Thymus (tissue), 11 donors: ENCODE data around the gene CNPY1. TPM values are rescaled to one million over a fixed set of nuclear protein-coding genes. Genes with fewer than 3 reads are reported as not detected.

Experiments used
- DNase-seq, 9 donors: peaks; one replicate each; pipeline ENCODE4 v3.0.0-alpha.2; 2013; ENCODE audit warnings: low spot score in 9 of 9, low read depth in 6 of 9, missing footprints in 1 of 9
- H3K27ac ChIP-seq, 2 donors: one replicate each; pipeline ENCODE4 v1.5.1; 2013; ENCODE audit warnings: control low read depth in 1 of 2, low read depth in 1 of 2, low read length in 1 of 2, mild to moderate bottlenecking in 1 of 2, moderate library complexity in 1 of 2
- H3K27me3 ChIP-seq, 2 donors: one replicate each; pipeline ENCODE4 v1.5.1; 2013; ENCODE audit warnings: low read length in 1 of 2; ENCODE audit not compliant: control insufficient read depth in 2 of 2, insufficient read depth in 1 of 2
- H3K36me3 ChIP-seq, 2 donors: one replicate each; pipeline ENCODE4 v1.5.1; 2013; ENCODE audit warnings: low read length in 1 of 2, mild to moderate bottlenecking in 1 of 2, moderate library complexity in 1 of 2; ENCODE audit not compliant: control insufficient read depth in 2 of 2, insufficient read depth in 2 of 2
- H3K4me1 ChIP-seq, 2 donors: one replicate each; pipeline ENCODE4 v1.5.1; 2013; ENCODE audit warnings: low read length in 2 of 2; ENCODE audit not compliant: control insufficient read depth in 2 of 2, insufficient read depth in 2 of 2
- H3K4me3 ChIP-seq, 2 donors: one replicate each; pipeline ENCODE4 v1.5.1; 2013; ENCODE audit warnings: low read length in 2 of 2, control low read depth in 1 of 2, mild to moderate bottlenecking in 1 of 2
- H3K9me3 ChIP-seq, 2 donors: one replicate each; pipeline ENCODE4 v1.5.1; 2013; ENCODE audit warnings: low read length in 1 of 2, mild to moderate bottlenecking in 1 of 2; ENCODE audit not compliant: control insufficient read depth in 2 of 2, insufficient read depth in 1 of 2
- WGBS: extraction: QIAGEN DNeasy Blood & Tissue Kit; methylation state at CpG from one replicate; pipeline ENCODE4 v1.1.7; 2013; 5-methylcytosine and 5-hydroxymethylcytosine counted together
- polyA plus RNA-seq: library from polyadenylated mRNA; stranded (reverse); fragments of 200-250 nt; gene quantifications from one replicate; pipeline ENCODE4 v1.2.3, GENCODE V29; 2013
- total RNA-seq: library from RNA; stranded (reverse); fragments of 120-200 nt; gene quantifications from one replicate; pipeline ENCODE4 v1.2.4, GENCODE V29; 2013
- donor health status: healthy.

The CNPY1 gene
- total and polyA plus RNA-seq, 2 donors: 0.05 TPM; not detected in 1

GRCh38 chr7:155571581-155572345 lies 25.4 kb upstream of the CNPY1 start:
- H3K27ac ChIP-seq: no peak overlapping the region
- no peak overlapping the region for H3K4me3 ChIP-seq
- H3K4me1 ChIP-seq: no peaks in the 10 kb centered on the region
- WGBS: 69% methylated on average over 11 of the region's 11 CpGs
- H3K9me3 ChIP-seq: no peaks in the 10 kb centered on the region
- no peaks in the 10 kb centered on the region for H3K36me3 ChIP-seq
- peaks cover 2 to 43% of the 10 kb centered on the region in 2 donors for H3K27me3 ChIP-seq
- DNase-seq: no peak

GRCh38 chr7:155570991-155571390 lies 24.6 kb upstream of the CNPY1 start:
- no peak overlapping the region for H3K27ac ChIP-seq
- no peak overlapping the region for H3K4me3 ChIP-seq
- no peaks in the 10 kb centered on the region for H3K4me1 ChIP-seq
- no peaks in the 10 kb centered on the region for H3K9me3 ChIP-seq
- no peak for DNase-seq
- H3K36me3 ChIP-seq: no peaks in the 10 kb centered on the region
- 95% methylated on average over 6 of the region's 6 CpGs for WGBS
- peaks cover 2 to 43% of the 10 kb centered on the region in 2 donors for H3K27me3 ChIP-seq

DNA sequence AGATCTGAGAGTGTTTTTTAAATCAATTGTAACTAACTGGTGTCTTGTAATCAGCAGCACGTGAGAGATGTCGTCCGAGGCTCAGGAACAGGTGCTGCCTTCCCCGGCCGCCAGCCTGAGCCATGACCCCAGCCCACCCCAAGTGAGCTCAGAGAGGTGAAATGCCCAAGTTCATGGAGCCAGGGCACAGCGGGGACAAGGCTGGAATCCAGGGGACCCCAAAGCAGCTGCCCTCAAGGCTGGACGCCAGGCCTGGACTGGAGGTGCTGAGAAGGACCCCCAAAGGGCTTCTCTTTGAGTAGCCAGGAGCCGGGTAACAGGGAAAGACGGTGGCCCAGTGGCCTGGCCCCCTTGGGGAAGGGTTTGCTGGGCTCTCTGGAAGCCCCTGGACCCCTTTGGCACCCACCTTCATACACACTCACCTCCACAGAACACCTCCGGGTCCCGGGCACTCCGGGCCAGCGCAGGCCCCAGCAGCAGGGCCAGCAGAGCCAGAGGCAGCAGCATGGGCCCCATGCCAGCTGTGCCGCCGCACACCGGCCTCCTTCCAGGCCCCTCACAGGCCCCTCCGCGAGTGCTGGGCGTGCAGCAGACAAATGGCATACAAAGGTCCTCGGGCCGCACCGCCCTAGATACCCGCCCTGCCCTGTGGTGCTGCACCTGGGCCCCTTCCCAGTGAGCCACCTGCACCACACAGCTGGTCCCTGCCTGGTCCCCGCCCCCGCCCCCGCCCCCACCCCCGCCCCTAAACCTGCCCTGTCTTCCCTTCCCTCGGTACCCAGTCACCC lies 24.0 kb upstream of the CNPY1 start:
- H3K27ac ChIP-seq: no peak overlapping the region
- DNase-seq: no peak
- no peak overlapping the region for H3K4me3 ChIP-seq
- H3K36me3 ChIP-seq: no peaks in the 10 kb centered on the region
- WGBS: 93% methylated on average over 28 of the region's 28 CpGs
- H3K27me3 ChIP-seq: peaks cover 0 to 48% of the 10 kb centered on the region in 2 donors
- no peaks in the 10 kb centered on the region for H3K4me1 ChIP-seq
- no peaks in the 10 kb centered on the region for H3K9me3 ChIP-seq

DNA sequence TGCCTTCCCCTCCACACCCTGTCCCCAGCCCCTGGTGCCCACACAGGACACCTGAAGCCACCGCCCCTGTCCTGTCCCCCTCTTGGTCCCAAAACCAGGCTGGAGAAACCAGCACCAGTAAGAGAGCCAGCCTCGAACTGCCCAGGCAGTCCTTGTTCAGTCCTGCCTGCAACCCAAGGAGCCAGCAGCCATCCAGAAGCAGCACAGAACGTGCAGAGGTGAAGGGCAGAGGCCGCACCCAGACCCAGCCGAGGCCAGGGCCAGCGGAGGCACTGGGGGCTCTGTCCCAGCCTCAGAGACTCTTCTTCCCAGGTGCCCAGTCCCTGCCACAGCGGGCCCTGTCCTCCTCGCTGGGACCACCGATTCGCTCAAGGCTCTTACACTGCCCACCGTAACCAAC lies 23.3 kb upstream of the CNPY1 start:
- no peak overlapping the region for H3K4me3 ChIP-seq
- no peak overlapping the region for H3K27ac ChIP-seq
- H3K27me3 ChIP-seq: peaks cover 0 to 44% of the 10 kb centered on the region in 2 donors
- no peaks in the 10 kb centered on the region for H3K4me1 ChIP-seq
- whole genome bisulfite sequencing: 97% methylated on average over 11 of the region's 11 CpGs
- H3K9me3 ChIP-seq: no peaks in the 10 kb centered on the region
- no peaks in the 10 kb centered on the region for H3K36me3 ChIP-seq
- DNase-seq: no peak

DNA sequence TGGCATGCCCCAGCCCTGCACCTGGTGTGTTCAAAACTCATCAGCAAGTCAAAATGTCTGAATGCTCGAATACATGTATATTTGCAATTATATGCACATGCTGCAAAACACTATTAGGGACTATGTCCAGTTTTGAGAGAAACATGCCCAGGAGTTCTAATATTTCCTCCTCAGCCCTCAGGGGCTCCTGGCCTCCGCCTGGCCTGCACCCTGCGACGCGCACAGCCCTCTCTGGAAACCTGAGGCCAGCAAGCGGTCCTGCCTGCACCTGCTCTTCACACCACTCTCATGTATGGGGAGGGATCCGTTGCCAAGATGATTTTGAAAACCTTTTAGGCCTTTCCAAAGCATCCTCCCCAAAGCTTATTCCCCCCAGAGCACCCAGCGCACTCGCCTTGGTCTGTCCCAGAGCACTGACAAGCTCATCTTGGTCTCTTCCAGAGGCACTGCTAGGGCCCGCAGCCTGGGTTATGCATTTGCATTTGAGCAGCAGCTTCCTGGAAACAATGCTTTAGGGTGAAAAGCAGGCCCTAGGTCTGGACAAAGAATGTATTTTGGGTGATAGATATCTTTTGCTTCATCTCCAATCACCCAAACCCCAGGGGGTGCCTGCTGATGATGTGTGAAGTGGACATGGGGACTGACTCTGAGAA lies 22.6 kb upstream of the CNPY1 start:
- no peak for DNase-seq
- no peaks in the 10 kb centered on the region for H3K4me1 ChIP-seq
- WGBS: 86% methylated on average over 10 of the region's 10 CpGs
- H3K27ac ChIP-seq: no peak overlapping the region
- H3K27me3 ChIP-seq: peaks cover 2 to 44% of the 10 kb centered on the region in 2 donors
- no peaks in the 10 kb centered on the region for H3K36me3 ChIP-seq
- H3K4me3 ChIP-seq: no peak overlapping the region
- H3K9me3 ChIP-seq: no peaks in the 10 kb centered on the region

- Histone ChIP-seq H3K36me3 (no peaks in the 10 kb centered on the region), H3K4me3 (no peak overlapping the region), H3K9me3 (no peaks in the 10 kb centered on the region), H3K27ac (no peak overlapping the region), H3K27me3 (peaks cover 2 to 44% of the 10 kb centered on the region in 2 donors), H3K4me1 (no peaks in the 10 kb centered on the region)
- 84% methylated on average over 5 of the region's 5 CpGs for WGBS
- DNase-seq: no peak
Measured at GRCh38 chr7:155568333-155568660, 21.9 kb upstream of the CNPY1 start.

- no peak overlapping the region for H3K4me3 ChIP-seq
- H3K27me3 ChIP-seq: peaks cover 2 to 45% of the 10 kb centered on the region in 2 donors
- H3K9me3 ChIP-seq: no peaks in the 10 kb centered on the region
- no peak overlapping the region for H3K27ac ChIP-seq
- DNase-seq: no peak
- 82% methylated on average over 18 of the region's 18 CpGs for WGBS
- H3K4me1 ChIP-seq: no peaks in the 10 kb centered on the region
- no peaks in the 10 kb centered on the region for H3K36me3 ChIP-seq
Measured at GRCh38 chr7:155567646-155568332, 21.4 kb upstream of the CNPY1 start.

DNA sequence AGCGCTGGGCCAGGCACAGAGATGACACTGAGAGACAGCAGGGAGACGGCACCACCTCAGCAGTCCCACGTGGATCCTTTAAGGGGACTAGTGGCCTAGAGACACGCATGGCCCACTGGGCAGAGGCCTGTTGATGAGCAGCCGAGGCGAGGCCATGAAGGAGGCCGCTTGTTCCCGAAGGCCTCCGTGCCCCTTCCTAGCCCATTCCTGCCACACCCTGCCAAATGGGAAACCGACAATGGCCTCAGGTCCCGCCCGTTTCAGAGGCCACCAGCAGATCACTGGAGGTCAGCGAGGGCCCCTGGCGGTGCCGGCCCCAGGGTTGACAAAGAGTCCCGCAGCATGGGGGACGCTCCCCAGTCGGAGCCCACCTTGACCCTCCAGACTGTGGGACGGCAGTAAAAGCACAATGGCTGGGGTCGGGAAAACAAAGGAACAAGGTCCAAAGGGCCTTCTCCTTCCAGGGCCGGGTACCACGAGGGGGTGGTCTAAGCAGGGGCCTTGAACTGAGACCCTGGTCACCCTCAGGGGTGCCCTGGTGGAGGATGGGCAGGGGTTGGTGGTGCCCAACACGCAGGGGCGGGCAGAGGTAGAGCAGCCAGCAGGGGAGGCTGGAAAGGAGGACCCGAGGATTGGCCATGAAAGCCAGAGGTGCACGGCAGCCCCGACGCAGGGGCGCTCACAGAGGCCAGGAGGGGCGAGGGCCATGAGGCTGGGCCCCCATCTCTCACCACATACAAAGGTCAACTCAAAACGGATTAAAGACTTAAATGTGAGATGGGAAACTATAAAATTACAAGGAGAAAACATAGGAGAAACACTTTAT lies 19.9 kb upstream of the CNPY1 start:
- no peak overlapping the region for H3K4me3 ChIP-seq
- no peaks in the 10 kb centered on the region for H3K9me3 ChIP-seq
- H3K27ac ChIP-seq: no peak overlapping the region
- peaks cover 5 to 41% of the 10 kb centered on the region in 2 donors for H3K27me3 ChIP-seq
- H3K4me1 ChIP-seq: no peaks in the 10 kb centered on the region
- no peaks in the 10 kb centered on the region for H3K36me3 ChIP-seq
- 93% methylated on average over 31 of the region's 31 CpGs for WGBS
- DNase-seq: no peak
